NCI-H748 treated with DMSO at 0.1 percent for 48 hours (cell line): Measurements from ENCODE around the gene NR6A1.
"Not testable (repeated sequence)": the region's sequence is repeated elsewhere in the genome, so short reads cannot be mapped to it uniquely, and the experiment has no call there.

Experiments used
- DNase-seq: peaks from one replicate; lab custom pipeline; 2025; lab: John Stamatoyannopoulos, UW

NR6A1 gene

GRCh38 chr9:124759327-124759726 is 11.8 kb downstream of the NR6A1 start:
- no peak for DNase-seq

DNA sequence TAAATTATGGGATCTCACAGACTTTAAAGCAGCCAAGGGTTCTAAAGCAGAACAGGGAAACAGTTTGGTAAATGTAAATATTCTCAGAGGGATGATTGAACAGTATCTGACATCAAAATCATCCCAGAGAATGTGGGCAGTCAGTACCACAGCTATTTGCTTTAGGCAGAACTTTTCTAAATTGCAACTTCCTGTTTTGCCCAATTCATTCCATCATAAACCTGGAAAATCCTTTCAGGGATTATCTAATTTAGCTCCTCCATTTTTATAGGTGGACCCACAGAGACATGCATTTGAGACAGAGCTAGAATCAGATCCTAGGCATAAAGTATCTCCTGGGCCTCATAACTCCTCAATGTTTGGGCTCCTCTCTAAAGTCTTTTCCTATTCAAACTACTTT is 12.4 kb downstream of the NR6A1 start:
- DNase-seq: no peak

DNA sequence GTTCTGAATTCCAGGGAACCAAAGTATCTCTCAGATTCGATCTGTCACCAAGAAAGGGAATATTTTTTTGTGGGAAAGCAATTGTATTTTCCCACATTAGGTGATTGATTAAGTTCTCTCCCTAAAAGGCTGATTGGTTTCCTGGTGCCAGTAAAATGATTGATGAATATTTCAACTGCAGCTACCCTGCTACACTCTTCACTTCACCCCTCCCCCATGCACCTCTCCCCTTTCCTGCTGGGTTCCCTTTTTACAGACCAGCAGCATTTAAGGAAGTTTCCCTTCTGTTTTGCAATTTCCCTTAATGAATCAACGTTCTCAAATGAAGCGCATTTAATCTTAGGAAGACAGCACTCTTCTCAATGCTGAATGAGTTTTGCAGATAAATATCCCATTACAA is 13.1 kb downstream of the NR6A1 start:
- DNase-seq: no peak

DNA sequence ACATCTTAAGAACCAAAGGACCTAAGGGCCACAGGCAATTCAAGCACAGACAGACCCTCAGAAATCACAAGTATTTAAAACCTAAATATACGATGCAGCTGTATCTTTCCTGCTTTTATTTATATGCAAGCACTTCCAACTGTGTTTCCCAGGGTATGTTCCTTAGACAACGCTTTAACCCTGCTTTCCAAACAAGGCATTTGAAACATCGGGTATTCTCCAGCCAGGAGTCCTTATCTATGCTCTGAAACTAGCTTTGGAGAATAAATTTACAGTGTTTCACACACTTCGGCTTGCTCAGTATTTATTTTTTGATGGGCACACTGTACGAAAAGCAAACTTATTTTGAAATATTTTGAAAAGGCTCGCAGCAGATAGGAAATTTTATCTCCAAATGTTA is 13.5 kb downstream of the NR6A1 start:
- no peak for DNase-seq

DNA sequence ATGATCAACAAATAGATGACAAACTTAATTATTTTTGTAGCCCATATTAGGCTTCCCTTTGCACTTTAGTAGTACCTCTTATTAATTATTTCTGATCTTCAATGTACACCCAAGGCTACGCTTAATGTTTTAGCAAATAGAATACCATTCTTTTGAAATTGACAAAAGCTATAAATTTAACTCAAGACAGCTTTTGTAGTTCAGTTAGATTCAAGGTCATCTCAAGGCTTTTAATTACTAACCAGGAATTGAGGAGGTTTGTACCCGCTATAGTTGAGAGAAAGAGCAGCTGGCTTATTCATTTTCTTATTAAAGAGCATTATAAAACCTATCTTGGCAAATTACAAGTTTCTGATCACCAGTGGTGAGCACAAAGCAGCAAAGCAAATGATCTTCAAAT is 15.1 kb downstream of the NR6A1 start:
- no peak for DNase-seq

GRCh38 chr9:124755061-124755460 is 16.1 kb downstream of the NR6A1 start:
- no peak for DNase-seq

DNA sequence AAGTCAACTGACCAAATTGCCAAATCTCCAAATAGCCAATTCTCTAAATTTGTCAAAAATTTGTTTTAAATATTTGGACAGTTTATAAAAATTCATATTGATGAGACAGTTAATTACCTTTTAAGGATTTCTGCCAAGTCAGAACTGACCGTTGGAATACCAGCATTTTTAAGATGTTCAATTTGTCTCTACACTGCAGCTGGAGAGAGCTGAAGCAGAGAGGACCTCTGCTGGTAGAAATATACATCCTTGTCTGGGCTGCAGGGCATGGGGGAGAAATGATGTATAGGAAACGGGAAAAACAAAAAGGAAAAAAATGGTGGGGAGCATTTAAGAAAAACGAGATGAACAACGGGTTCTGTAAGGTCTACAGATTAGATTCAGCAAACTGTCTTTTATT is 16.8 kb downstream of the NR6A1 start:
- no peak for DNase-seq

DNA sequence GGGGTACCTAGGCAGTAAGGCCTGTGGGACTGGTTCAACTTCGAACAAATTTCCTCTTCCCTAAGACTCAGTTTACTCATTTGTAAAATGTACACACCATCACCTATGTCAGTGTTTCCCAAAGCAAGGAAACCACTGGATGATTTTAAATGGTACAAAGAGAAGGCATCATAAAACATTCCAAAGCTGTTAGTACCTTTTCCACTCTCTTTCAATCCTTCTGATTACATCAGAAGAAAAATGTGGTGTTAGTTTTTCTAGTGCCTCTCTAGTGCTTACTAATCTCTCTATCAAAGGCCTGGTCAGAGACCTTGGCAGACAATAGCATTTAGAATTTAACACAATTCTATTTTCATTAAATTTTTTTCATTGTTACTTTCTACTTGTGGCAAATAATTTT is 18.1 kb downstream of the NR6A1 start:
- DNase-seq: no peak

GRCh38 chr9:124749781-124750180 is 21.3 kb downstream of the NR6A1 start:
- no peak for DNase-seq

DNA sequence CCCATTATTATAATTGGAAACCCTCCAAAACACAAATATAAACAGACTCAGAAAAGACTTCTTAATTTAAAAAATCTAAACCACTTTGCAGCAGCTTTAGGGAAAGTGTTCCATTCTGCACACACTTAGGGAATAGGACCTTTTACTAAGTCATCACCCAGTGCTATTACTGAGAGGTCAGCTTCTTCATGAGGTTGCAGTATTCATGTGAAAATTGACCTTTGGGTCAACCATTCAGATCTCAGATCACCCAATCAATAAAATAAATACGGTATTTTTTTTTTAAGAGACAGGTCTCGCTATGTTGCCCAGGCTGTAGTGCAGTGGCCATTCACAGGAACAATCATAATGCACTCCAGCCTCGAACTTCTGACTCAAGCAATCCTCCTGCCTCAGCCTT is 21.8 kb downstream of the NR6A1 start:
- DNase-seq: no peak

GRCh38 chr9:124747065-124747464 is 24.0 kb downstream of the NR6A1 start:
- DNase-seq: no peak

DNA sequence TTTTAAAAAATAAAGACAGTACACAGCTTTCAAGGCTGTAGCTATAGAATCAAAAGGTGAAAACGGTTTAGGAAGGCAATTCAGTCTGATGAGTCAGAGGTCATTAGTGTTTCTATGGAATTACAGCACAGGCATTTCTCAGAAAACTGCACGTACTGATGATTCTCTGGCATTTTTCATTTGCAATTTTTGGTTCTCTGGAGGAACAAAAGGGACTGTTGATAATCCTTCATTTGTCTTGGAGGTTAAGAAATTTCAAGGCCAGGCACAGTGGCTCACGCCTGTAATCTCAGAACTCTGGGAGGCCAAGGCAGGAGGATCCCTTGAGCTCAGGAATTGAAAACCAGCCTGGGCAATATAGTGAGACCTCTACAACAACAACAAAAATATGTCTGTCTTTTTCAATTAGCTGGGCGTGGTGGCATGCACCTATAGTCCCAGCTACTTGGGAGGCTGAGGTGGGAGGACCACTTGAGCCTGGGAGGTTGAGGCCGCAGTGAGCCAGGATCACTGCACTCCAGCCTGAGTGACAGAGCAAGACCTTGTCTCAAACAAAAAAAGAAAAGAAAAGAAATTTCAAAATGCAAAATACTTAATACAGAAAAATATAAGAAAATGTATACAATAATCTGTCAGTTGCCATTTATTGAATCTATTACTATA is 27.3 kb downstream of the NR6A1 start:
- DNase-seq: no peak

DNA sequence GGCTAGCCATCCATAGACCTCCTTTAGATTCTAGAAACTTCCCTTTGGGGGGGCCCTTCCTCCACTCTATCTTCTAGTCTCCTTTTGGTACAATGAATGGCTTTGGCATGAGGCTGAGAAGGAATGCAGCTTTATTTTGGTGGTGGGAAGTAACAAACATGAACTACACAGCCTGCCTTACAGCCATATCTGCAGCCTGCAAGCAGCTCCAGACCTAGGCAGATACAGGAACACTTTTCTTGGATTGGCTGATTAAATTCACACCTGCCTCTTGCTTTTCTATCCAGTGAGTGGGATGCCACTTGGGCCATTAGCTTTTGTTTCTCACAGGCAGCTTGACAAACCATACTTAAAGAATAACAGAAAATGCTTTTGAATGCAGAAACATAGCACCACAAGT is 28.2 kb downstream of the NR6A1 start:
- no peak for DNase-seq

DNA sequence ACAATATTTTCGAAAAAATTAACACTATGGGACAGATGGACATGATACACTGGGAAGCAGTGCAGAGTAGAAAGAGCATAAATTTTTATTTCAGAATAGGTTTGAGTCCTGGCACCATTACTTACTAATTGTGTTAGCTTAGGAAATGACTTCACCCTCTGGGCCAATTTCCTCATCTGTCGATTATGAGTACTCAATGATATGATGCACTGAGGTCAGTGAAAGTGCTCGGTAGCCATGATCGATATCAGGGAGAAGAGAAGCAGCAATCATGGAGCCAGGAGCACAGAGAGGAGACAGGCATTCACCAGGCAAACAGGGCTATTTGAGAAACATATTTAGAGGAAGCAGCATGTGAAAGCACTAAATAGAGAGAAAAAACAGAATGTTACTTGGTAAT is 29.4 kb downstream of the NR6A1 start:
- DNase-seq: no peak

DNA sequence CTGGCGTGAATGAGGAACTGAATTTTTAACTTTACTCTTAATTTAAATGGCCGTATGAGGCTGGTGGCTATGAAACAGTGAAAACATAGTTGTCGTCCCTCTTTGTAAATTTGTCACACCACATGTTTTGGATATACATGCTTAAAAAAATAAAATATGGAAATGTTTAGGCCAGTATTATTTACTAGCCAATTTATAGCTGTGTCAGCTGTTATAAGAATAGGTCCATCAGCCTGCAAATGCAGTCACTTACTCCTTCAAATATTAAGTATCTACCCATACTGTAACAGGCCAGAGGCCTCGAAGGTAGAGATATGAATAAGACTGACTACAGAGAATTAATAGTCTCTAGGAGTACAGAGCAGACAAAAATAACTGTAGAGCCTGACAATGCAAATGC is 30.0 kb downstream of the NR6A1 start:
- DNase-seq: no peak

DNA sequence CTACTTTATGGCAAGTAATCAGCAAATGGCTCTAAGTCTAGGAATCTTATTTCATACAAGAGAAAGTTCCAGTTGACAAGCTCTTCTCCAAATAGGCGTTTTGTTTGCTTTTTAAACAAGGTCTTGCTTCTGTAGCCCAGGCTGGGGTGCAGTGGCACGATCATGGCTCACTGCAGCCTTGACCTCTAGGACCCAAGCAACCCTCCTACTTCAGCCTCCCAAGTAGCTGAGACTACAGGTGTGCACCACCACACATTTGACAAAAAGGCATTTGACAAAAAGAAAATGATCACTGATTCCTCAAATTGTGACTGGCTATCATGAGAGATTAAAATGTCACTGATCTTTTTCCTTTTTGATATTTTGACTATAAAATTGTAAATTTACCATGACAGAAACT is 31.8 kb downstream of the NR6A1 start:
- no peak for DNase-seq

- DNase-seq: not testable (repeated sequence)
Measured at GRCh38 chr9:124738075-124738474, 33.0 kb downstream of the NR6A1 start.

DNA sequence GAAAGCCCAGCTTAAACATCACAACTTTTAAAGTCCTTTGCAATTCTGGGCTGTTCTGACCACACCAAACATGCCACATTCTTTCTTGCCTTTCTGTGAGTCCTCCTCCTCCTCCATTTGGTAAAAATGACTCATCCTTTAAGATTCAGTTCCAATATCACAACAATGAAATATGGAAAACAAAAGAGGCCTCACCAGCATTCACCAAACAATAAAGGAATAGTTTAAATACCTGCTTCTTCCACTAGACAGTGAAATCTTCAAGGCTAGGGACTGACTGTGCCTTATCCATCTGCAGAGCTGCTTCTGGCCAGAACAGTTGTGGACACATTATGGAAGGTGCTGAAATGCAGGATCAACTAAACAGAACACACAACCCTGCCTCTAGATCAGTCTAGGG is 36.0 kb downstream of the NR6A1 start:
- no peak for DNase-seq

- not testable (repeated sequence) for DNase-seq
Measured at GRCh38 chr9:124734741-124735083, 36.4 kb downstream of the NR6A1 start.

DNA sequence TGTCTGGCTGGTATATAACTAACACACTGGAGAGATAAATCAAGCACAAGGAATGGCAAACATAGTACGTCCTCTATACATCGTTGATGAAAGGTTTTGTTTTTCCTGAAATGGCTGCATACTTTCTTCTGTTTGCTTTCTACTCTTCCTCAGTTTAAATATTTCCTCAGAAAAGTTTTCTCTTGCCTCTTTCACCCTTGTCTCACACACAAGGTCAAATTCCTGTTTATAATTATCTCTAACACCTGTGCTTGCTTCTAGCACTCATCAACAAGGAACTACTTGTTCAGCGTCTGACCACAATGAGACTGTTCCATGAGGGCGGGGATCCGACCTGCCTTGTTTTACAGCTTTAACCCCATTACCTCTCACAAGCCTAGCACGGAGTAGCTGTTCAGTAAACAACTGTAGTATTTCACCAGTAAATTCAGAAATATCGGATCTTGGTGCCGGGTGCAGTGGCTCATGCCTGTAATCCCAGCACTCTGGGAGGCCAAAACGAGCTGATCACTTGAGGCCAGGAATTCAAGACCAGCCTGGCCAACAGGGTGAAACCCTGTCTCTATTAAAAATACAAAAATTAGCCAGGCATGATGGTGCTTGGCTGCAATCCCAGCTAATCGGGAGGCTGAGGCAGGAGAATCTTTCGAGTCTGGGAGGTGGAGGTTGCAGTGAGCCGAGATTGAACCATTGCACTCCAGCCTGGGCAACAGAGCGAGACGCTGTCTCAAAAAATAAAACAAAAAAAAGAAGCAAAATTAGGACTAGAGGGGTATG is 37.0 kb downstream of the NR6A1 start:
- DNase-seq: no peak

DNA sequence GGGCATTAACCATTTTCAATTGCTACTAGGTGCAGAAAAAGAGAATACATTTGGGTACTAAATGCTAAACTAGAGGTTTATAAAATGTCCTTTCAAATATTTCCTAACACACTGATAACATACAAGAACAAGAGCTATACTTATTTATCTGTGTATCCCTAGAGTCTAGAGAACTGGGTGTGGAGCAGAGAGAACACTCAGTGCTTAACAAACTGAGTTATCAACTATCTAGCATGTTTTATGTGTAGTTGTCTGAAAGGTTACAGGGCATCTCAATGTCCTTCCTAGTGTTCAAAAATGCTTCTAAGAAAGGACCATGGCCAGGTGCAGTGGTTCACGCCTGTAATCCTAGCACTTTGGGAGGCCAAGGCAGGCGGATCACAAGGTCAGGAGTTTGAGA is 40.3 kb downstream of the NR6A1 start:
- DNase-seq: no peak

DNA sequence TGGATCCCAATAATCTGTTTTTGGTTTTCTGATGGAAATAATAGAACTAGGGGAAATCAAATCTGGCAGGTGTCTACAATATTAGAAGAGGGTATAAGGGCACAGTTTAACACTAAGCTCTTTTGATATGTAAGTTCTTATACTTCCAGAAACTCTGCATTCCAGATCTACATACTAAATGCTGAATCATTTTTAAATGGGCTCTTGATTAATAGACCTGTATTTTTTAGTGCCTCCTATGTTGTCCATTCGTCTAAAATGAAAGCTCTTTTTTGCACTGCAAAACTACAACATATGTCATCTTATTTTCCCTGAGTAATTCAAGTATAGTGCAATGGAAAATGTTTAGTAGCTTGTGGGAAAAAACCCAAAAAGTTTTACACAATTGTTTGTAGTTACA is 44.2 kb downstream of the NR6A1 start:
- DNase-seq: no peak

GRCh38 chr9:124725068-124725452 is 46.1 kb downstream of the NR6A1 start:
- DNase-seq: no peak

GRCh38 chr9:124724415-124725067 is 46.6 kb downstream of the NR6A1 start:
- no peak for DNase-seq
